Frontal cortex (tissue), 4 donors: ENCODE results near the gene ENHO. TPM values are rescaled to one million over a fixed set of nuclear protein-coding genes. Genes with fewer than 3 reads are reported as not detected.
"Not testable (repeated sequence)": the region's sequence is repeated elsewhere in the genome, so short reads cannot be mapped to it uniquely, and the experiment has no call there.

Experiments
- DNase-seq, 2 donors: peaks; one replicate each; pipeline ENCODE4 v3.0.0; 2012; ENCODE audit warnings: low spot score in 2 of 2
- FAIRE-seq: peaks from 2 replicates; lab custom pipeline; 2012; peaks lifted over from hg19 to GRCh38; lab: Jason Lieb, UNC
- total RNA-seq: library from RNA; depleted of rRNA; stranded (reverse); fragments of >200 nt; gene quantifications from one replicate; pipeline ENCODE4 v1.2.3, GENCODE V29; 2014
- donor health status: control.
- donor health status: control.
- donor health status: control.

The ENHO gene
- total RNA-seq, 1 donor from 2014 or later: 53.4 TPM

- no peak for FAIRE-seq
Observed at GRCh38 chr9:34540827-34541226, 18.0 kb upstream of the ENHO start.

GRCh38 chr9:34536685-34537084 is 13.9 kb upstream of the ENHO start:
- FAIRE-seq (no peak), DNase-seq (no peak)

More at GRCh38 chr9:34540827-34541226, 18.0 kb upstream of the ENHO start:
- no peak for DNase-seq

- not testable (repeated sequence) for FAIRE-seq, DNase-seq
Observed at GRCh38 chr9:34532041-34532440, 9.3 kb upstream of the ENHO start.

DNA sequence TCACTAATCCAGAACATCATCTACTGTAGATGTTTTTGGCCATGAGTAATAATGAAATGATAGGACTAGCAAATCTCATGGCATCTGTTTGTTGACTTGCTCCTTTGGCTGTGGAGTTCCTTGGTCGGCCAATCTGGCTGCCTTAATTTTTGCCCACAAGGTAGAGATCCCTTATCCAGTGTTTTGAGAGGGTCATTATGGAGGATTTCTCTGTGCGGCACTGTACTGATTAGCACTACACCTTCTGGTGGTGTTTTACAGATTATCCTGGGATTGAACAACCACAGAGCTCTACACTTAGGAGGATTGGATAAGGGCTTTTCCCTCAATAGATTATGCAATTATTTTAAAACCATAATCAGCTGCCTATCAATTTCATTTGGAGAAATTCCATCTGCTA is 3.2 kb upstream of the ENHO start:
- no peak for FAIRE-seq
- no peak for DNase-seq

GRCh38 chr9:34524349-34524748 is 1.6 kb upstream of the ENHO start:
- FAIRE-seq: no peak
- no peak for DNase-seq

DNA sequence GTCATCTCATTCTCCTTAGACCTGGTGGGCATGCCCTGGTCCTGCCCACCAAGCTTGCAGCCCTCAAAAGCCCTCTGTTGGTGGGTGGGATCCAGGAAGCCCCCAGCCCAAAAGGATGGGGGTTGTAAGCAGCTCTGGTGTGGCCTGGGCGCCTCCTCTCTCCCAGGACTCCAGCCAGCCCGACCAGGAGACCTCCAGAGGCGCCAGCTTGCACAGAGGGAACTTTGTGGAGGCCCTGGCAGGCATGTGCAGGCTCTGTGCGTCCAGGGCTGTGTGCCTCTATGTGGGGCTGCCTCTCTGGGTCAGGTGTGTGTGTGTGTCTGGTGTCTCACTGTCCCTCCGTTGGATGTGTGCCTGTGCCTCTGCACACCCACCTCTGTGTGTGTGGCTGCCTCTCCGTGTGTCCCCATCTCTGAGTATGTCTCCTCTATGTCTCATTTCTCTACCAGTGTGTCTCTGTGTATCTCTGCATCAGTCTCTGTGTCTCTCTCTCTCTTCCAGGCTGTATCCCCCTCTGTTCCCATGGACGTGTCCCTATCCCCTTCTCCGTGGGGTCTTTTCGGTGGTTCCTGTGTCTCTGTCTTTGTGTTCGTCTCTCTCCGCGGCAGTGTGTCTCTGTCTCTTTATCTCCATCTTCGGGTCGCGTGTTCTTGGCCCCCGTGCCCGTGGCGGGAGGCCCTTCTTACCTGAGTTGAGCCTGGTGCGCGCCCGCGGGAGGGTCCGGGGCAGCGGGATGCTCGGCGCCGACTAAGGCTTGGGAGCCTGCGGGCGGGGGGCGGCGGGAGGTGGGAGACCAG is 501 bp downstream of the ENHO start:
- FAIRE-seq: no peak
- DNase-seq: peak in 1 of 2 donors; percentile 45

- FAIRE-seq: no peak
- no peak for DNase-seq
Observed at GRCh38 chr9:34521406-34522045, 1.3 kb downstream of the ENHO start.

GRCh38 chr9:34520505-34521385 is 2.0 kb downstream of the ENHO start:
- DNase-seq (no peak), FAIRE-seq (no peak)

GRCh38 chr9:34520096-34520495 is 2.7 kb downstream of the ENHO start:
- FAIRE-seq (no peak), DNase-seq (no peak)

DNA sequence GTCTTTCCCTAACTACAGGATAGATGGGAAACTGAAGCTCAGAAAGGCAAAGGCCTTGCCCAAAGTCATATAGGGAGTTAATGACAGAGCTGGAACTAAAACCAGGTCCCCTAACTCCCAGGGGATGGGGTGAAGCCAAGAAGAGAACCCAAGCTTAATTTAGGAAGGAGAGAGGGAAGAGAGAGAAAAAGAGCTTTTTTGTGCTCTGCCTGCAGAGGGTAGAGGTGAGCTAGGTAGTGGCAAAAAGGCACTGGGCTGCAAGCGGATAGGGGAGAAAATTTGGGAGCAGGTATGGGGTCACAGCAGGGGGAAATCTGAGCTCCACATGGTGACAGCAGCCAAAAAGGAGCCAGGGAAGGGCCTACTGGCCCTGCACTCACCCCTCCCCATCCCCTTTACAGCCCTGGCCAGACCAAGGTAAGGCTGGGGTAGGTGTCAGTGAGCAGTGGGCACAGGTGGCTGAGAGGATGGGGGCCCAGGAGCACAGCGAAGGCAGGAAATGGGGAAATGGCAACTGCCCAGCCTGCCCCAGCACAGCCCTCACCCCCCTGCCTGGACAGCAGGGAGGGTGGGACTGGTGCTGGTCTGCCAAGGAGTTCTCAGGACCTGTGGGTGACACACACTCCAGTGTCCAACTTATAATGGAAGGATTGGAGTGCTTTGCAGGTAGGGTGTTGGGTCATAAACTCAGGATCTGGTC is 3.3 kb downstream of the ENHO start:
- no peak for DNase-seq
- FAIRE-seq: no peak

- FAIRE-seq: no peak
- no peak for DNase-seq
Observed at GRCh38 chr9:34518896-34519295, 3.9 kb downstream of the ENHO start.

DNA sequence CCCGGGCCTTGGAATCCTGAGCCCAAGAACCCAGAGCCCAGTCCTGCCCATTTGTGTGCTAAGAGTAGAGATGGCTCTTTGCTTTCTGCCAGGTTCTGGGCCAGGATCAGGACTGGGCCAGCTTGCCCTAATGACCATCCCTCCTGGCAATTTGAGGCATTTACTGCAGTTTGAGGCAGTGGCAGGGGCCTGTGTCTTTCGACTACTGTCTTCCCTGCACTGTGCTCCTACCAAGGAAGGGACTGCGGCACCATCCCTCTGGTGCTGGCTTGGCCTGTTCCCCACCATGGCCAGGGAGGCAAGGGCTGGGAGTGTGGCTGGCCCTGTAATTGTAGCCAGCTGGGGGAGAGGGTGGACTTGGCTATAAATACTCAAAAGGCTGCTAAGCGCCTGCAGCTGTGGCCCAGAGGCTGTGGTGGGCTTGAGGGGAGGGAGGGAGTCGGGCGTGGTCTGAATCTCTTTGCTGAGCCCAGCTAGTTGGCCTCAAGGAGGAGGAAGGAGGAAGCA is 4.6 kb downstream of the ENHO start:
- no peak for FAIRE-seq
- DNase-seq: no peak

- FAIRE-seq (no peak), DNase-seq (no peak)
Observed at GRCh38 chr9:34517185-34517584, 5.6 kb downstream of the ENHO start.

- FAIRE-seq (no peak), DNase-seq (no peak)
Observed at GRCh38 chr9:34515959-34516358, 6.8 kb downstream of the ENHO start.

DNA sequence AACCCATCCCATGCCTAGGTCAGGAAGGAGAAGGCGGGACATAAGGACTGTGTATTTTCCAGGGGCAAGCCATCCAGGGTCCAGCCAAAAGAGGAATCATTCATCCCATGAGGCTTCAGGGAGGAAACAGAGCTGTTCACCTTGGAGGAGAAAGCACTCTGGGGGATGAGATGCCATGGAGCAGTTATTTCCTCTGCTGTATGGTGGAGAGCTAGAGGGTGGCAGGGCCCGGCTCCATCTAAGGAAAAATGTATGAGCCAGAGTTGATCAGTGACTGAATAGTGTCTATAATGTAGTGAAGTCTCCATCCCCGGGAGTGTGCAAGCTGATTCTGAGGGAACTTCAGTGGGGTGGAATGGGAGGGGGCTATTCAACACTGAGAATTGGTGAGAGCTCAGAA is 8.0 kb downstream of the ENHO start:
- DNase-seq (no peak), FAIRE-seq (no peak)

GRCh38 chr9:34514401-34514800 is 8.4 kb downstream of the ENHO start:
- DNase-seq (no peak), FAIRE-seq (no peak)

DNA sequence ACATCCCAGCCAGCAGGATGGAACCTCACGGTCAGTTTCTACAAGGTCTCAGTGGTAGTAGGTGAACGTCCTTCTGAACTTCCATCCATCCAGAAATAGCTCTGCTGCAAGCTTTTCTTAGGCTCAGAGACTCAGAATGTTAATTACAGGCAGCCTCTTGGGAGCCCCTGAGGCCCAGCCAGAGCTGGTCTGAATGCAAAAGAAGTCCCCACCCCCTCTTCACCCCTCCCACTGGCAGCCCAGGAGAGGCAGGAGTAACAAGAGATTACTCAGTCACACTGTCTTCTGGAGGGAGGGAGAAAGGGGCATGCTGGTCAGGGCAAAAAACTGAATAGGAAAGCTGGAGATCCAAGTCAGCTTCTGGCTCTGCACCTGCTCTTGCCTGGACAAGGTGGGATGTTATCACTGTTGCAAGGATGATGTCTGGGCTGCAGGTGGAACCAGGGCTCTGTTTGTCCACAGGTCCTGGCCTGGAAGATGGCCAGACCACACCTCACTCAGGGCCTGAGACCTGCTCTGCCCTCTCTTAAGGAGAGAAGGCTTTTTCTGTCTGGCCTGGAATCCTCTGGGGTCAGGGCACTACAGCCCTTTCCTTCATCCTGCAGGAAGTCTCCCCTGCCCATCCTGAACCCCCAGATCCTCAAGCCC is 9.1 kb downstream of the ENHO start:
- peak in 1 of 2 donors; percentile 30 for DNase-seq
- FAIRE-seq: no peak

DNA sequence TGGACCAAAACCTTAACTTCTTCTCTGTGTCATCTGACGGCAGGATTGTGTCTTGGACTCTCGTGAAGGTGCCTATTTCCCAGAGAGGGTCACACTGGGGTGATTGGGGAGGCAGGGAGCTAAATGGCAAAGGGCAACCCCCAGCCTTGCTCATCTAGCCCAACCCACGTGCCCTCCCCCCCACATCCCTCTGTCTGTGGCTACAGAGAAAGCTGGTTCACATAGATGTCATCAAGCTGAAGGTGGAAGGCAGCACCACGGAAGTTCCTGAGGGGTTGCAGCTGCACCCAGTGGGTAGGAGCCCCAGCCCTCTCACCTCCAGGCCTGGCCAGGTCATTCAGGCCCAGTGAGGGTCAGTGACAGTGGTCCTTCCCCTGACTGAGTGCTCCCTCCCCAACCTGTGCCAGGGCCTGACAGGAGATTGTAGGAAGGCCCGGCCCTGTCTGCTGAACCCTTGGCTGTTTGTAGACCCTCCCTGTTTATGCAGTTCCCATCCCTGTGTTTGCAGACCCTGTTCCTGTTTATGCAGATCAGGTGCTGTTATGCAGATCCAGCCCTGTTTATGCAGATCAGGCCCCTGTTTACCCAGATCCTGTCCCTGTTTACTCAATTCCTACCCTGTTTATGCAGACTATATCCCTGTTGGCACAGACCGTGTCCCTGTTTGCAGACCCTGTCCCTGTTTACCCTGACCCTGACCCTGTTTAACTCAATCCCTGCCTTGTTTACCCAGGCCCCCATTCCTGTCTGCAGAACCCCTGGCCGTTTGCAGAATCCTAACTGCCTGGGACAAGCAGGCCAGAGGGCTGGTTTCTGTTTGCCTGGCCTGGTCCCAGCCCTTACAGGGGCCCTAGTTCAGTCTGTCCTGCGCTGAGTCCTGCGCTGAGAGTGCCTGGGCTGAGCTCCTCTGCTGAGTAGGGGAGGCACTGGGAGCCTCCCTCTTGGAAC is 10.4 kb downstream of the ENHO start:
- no peak for DNase-seq
- FAIRE-seq: no peak
